Suppressor macrophage treated with lipopolysaccharide for 4 hours (primary cell): ENCODE data around the gene ACAA2.
"Not testable (repeated sequence)": the region's sequence is repeated elsewhere in the genome, so short reads cannot be mapped to it uniquely, and the experiment has no call there.

Experiments used
- DNase-seq: peaks from one replicate; pipeline ENCODE4 v3.0.0-alpha.2; 2020

ACAA2 gene

DNA sequence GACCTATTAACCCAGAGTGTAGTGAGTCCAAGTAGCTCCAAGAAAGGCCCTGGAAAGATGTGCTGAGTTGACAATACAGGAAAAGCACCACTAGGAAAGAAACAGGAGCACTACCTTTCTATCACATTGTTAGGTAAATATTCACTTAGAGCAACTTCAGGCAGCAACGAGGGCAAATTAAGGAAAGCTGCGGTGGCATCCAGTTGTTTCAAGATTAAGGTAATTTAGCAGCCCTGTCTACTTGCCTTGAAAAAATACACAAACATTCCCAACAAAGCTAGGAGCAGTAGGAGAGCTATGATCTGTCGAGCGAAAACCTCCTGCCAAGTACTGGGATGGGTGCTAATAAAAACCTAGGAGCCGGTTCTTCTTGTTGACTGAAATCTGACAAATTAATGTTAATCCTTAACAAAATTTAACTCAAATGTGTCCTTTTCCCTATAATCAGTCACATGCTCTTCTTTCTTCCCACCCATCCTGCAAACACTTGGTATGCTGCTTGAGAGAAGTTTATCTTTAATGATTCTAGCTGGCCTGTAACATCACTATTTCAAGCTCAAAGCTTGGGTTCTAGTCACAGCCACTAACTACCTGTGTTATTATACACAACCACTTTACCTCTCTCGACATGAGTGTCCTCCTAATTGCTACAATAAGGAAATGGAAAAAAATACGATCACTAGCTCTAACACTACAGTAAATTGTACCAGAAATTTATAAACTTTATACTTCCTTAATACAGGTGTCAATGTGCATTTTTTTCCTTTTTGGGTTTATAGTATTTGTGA is 2.0 kb downstream of the ACAA2 start:
- DNase-seq, result no peak

DNA sequence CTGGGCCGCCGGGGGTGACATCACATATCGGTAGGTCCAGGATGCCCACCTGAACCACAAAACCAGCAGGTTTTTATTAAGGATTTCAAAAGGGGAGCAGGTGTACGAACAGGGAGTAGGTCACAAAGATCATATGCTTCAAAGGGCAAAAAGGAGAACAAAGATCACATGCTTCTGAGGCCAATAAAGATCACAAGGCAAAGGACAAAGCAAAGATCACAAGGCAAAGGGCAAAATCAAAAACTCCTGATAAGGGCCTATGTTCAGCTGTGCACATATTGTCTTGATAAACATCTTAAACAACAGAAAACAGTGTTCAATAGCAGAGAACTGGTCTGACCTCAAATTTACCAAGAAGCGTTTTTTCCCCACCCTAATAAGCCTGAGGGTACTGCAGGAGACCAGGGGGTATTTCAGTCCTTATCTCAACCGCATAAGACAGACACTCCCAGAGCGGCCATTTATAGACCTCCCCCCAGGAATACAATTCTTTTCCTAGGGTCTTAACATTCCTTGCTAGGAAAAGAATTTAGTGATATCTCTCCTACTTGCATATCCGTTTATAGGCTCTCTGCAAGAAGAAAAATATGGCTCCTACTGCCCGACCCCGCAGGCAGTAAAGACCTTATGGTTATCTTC is 4.7 kb downstream of the ACAA2 start:
- DNase-seq, result not testable (repeated sequence)

DNA sequence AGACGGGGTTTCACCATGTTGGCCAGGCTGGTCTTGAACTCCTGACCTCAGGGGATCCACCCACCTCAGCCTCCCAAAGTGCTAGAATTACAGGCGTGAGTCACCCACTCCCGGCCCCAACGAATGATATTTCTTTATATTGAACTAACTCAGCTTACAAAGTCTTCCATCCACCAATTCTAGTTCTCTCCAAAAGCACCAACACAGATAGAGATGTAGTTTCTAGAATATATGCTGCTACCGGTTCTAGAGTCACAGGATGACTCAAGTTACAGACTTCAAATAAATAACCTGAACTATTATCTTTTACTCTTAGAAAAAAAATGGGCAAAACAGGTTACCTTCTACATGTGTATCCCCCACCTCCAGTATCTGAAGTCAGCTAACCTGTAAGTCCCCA is 9.2 kb downstream of the ACAA2 start:
- no peak for DNase-seq

DNA sequence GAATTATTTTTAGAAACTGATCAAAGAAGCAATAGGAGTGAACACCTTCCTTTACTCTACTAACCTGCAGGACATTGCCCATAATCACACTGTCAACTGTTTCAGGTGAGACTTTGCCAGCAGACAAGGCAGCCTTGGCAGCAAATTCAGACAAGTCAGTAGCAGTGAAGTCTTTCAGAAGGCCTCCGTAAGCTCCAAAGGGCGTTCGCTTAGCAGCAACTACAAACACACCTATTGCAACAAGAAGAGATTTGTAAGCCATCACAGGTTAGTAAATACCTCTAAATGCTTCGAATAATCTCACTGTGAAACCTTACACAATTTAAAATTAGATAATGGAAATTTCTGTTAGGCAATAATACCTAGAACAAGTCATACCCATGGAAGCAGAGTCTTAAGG is 10.7 kb downstream of the ACAA2 start:
- DNase-seq, result no peak

DNA sequence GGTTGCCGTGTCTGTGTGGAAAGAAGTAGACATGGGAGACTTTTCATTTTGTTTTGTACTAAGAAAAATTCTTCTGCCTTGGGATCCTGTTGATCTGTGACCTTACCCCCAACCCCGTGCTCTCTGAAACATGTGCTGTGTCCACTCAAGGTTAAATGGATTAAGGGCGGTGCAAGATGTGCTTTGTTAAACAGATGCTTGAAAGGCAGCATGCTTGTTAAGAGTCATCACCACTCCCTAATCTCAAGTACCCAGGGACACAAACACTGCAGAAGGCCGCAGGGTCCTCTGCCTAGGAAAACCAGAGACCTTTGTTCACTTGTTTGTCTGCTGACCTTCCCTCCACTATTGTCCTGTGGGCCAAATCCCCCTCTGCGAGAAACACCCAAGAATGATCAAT is 12.8 kb downstream of the ACAA2 start:
- not testable (repeated sequence) for DNase-seq

DNA sequence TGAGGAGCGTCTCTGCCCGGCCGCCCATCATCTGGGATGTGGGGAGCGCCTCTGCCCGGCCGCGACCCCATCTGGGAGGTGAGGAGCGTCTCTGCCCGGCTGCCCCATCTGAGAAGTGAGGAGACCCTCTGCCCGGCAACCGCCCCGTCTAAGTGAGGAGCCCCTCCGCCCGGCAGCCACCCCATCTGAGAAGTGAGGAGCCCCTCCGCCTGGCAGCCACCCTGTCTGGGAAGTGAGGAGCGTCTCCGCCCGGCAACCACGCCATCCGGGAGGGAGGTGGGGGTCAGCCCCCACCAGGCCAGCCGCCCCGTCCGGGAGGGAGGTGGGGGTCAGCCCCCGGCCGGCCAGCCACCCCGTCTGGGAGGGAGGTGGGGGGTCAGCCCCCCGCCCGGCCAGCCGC is 13.5 kb downstream of the ACAA2 start:
- not testable (repeated sequence) for DNase-seq

DNA sequence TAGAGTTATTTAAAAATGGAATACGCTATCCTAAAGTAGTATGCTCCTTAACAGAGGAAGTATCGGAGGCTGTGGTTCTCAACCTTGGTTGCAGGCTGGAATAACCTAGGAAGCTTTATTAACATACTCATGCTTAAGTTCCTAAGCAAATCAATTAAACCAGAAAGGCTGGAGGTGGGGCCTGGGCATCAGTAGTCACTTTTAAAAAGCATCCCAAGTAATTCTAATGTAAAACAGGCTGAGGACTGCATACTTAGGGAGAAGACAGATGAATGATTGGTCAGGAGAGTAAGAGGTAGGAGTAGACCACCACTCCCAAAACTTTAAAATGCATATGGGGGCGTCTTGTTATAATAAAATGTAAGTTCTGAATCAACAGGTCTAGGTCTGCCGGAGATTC is 15.3 kb downstream of the ACAA2 start:
- no peak for DNase-seq

DNA sequence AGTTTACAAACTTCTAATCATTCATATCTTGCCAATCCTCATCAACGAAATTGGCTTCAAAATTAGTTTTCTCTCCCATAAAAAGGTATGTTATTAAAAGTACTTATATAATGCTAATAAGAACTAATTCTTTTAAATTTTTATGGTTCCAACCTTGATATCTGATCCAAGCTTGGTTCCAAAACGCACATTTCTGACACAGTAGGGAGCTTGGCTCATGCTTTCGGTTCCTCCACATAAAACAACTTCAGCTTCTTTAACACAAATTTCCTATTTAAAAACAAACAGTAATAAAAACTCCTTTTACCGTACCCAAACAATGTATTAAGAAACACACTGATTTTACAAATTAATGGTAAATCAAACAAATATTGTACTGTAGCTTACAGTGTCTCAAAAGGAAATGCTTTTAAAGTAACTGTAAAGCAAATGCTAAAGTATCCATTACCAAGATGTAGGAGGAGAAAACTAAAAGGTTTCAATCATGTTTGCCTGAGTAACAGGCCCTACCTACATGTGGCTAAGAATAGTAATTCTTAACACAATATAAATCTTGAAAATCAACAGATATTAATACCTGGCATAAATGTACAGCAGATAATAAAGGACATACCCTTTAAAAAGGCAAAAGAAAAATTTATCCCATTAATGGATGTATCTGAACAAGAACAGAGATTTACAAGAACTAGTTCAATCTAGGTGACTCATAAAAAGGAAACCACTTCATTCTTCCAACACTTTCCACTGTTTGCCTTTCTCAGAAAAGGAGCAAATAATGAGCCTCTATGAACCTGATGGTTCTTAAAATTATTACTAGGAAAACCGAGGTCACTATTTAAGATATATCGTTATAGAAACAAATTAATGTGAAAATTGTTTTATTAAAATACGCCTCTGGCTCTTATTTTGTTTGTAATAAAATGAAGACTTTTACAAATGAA is 17.5 kb downstream of the ACAA2 start:
- no peak for DNase-seq

DNA sequence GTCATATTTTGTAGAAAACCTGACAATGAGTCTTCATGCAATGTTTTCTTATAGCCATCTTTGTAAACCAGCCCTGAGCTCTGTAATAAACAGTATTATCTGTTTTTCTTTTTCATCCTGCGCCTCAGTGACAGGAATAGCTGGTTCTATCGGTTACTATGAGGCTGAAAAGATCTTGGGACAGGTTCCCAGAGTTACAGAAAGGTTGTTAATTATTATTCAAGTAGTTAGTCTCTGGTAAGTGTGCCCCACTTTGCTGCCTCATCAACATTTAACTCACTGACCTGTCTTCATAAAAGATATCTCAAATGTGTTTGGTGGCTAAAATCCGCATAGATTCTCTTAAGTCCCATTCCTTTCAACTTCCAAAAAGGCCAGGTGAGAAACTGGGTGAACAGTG is 18.6 kb downstream of the ACAA2 start:
- DNase-seq, result no peak

DNA sequence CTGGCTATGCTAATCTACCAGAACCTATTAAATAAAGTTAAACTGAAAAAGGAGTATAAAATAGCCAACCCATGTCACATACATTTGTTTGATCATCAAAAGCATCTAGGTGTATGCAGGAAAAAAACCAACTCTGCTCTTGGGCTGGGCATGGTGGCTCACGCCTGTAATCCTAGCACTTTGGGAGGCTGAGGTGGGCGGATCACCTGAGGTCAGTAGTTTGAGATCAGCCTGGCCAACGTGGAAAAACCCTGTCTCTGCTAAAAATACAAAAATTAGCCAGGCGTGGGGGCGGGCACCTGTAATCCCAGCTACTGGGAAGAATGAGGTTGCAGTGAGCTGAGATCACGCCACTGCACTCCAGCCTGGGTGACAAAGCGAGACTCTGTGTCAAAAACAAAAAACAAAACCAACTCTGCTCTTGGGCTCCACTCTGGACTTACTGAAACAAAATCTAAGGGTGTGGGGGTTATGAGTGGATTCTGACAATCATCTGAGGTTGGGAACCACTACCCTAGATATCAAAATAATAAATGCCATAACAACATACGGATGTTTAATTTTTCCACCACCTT is 23.7 kb downstream of the ACAA2 start:
- not testable (repeated sequence) for DNase-seq

DNA sequence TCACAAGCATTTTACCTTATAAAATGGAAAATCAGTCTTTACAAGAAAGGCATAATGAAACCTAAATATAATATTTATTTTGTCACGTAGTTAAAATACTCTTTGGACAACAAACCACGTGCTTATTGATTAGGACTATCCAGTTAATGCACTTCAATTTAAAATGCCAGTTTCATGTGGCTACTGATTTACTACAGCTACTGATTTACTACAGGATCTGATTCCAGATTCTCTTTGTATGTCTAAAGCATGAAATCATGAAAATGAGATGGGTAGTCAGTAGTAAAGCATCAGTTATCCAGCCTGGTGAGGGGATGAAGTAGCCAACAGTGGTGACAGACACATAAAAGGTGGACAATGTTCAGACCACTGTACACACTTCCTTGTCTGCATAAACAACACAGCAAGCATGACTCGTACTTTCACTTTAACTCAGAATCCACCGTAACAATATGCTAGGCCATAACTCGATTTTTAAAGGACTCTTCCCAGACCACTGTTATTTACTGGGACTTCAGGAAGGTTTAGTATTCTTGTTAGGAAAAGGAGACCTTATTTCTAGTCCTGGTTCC is 24.9 kb downstream of the ACAA2 start:
- DNase-seq, result peak; percentile 14

DNA sequence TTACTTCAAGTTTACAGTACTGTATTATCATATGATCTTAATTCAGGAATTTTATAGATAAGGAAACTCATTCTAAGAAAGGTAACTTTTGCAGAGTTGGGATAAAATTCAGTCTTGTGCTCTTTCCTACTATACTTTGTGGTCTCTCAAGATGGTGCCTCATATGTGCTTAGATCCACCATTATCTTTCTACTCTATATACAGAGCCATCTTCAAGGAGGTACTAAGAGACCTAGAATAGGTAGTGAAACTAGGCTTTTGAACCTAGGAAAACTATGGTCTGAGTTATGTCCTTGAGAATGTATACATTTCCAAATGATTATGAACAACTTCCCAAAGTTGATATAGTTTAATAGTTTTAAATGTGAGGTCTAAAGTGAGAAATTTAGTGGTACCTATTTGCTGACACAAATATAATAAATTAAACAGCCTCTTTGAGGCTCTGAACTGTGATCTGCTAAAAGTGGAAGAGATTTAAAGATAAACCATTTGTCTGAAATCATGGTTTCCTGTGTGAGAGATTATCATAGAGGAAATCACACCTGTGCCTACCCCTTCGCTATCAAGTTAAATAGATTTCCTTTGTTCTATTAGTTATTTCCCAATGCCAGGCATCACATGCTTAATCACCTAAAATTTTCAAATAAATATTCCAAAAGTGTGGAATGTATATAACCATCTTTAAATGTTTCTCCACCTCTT is 27.2 kb downstream of the ACAA2 start:
- no peak for DNase-seq

DNA sequence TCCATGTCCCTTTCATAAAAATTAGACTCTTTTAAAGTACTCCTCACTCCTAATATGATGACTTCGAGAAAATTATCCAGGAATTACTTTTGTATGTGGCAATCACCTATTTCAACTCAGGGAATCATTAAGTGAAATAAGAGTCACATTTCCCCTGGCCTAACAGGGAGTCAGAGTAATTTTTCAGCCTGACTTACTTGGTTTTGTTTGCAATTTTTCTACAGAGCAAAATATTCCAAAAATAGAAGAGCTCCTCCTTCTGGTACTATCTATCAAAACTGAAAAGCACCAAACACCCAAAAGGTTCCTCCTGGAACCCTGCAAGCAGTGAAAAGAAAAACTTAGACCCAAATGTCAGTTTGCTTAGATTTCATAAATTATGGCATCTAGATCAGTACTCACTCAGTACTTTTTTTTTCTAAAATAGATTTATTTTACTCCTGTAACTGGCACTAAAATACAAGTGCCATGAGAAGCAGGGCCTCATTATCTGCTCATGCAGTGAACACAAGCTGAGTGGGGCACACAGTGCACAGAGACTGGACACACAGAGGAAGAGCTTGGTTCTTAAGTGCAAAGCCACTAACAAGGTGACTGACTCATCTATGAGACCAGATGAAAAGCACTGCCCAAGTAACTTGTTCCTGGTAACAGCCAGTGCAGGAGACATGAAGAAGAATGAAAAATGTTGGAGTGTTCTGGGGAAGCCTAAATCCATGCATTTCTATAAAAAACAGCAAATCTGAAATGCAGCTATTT is 28.7 kb downstream of the ACAA2 start:
- DNase-seq, result no peak

DNA sequence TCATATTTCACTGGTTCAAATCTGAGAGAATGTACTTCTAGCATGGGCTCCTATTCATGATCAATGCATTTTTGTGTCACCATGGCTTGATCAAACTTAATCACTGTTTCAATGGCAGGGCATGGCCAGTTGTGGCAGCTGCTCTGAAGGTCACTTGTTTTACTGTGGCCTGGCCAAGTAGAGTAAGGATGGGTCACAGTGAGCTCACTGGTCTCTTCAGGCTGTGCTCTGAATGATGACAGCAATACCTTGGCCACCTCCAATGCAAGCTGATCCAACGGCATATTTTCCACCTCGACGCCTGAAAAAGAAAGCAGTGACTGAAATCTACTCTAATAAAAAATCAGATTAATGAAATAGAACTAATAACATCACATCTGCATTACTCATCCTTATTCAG is 29.7 kb downstream of the ACAA2 start:
- not testable (repeated sequence) for DNase-seq

DNA sequence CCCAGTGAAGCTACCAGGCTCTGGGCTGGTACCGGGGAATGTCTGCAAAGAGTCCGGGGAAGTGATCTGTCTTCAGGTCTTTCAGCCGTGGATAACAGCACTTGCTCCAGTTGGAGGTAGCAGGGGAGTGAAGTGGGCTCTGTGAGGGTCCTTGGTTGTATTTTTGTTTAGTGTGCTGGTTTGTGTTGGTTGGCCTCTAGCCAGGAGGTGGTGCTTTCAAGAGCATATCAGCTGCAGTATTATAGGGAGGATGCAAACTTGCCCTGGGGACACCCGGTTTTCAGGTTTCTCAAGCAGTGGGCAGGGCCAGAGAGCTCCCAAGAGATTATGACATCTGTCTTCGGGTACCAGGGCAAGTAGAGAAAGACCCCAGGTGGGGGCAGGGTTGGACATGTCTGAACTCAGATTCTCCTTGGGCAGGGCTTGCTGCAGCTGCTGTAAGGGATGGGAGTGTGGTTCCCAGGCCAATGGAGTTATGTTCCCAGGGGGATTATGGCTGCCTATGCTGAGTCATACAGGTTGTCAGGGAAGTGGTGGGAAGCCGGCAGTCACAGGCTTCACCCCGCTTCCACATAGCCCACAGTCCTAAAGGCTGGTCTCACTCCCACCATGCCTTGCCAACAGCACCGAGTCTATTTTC is 34.4 kb downstream of the ACAA2 start:
- no peak for DNase-seq

DNA sequence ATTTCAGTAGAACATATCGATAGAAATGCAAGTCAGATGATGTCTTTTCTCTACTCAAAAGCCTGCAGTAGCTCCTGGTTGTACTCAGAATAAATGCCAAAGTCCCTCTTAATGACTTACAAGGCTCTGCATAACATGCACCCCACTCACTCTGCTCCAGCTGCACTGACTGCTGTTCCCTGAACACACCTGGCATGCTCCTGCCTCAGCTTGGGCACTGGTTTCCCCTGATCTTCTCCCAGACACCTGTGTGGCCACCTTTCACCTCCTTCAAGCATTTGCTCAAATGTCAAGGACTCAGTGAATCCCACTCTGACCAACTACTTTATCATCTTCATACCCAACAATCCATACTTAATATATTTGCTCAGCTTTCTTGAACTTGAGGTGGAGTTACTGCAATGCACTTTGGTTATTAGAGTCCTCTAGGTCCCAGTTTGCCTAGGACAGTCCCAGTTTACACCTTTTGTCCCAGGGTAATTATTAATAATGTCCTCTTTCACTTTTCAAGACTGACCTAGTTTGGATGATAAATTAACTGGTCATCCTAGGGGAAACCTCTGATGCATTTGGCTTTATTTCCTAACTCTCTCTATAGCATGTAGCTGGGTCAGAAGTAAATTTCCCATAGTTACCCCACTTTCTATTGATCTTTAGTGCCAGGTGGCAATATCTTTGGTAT is 44.1 kb downstream of the ACAA2 start:
- no peak for DNase-seq

DNA sequence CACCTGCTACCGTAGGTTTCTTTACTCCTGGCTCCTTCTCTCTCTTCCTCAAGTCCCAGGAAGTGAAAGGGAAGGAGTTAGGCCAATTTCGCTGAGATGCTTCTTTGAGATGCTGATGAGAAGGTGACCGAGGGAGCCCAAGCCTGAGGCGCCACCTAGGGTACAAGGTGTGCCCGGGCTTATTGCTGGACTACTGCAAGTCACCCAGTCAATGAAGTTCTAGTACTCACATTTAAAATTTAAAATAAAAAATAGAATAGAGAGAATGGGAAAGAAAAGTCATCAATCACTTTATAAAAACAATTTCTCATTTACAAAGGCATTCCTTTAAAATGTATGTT is 45.3 kb downstream of the ACAA2 start:
- no peak for DNase-seq

DNA sequence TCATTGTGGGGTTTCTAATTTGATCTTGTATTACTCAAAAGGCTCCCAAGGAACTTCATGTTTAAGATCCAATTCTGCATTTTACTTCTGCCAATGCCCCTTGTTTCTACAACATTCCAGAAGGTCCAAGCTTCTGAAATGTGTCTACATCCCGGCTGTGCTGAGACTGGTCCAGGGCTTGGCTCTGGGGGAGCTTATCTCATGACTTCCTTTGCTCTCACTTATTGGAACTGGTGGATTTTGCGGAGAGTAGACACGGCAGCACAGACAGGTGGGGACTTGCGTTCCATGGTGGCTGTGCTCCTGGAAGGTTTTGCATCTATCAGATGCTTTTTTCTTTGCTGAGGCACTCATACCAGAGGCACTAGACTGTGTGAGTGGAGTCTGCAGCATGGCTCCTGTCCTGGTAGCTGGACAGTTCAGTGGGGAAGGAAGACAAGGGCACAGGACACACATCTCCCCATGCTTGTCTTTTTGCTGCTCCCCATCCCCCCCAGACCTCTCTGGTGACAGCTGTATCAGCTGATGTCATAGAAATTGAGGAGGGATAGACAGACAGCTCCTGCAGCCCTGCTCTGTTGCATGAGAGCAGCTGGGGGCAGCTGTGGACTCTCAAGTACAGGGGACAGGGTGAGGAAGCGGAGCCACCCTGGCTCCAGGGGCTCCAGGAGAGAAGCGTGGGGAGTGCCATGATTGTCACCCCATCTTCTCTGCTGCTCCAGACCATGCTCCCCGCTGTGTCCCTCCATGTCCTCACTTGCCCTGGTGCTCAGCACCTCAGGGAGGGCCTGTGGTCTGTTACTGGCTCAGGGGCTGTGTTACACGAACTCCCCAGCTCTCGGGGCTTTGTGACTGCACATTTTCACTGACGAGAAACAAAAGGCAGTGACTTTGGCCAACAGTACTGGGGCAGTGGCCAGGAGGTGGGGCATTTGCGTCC is 46.0 kb downstream of the ACAA2 start:
- DNase-seq, result no peak

DNA sequence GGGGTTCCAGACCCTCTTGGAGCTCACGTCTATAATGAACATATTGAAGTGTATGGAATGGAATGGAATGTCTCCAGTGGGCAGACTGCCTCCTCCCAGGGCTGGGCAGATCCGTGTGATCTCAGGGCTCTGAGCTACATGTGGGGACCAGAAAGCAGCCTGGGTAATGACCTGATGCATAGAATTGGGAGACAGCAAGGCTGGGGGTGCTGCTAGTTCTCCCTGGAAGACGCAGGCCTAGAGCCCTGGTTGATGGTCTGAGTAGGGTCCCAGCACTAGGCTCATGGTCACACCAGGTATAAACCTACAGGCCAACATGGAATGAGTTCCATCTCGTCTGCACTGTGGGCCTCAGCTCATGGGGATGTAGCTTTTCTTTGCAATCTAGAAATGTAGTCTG is 46.7 kb downstream of the ACAA2 start:
- no peak for DNase-seq
